HepG2 (cell line): ENCODE measurements around the gene TMEM266. TPM values are rescaled to one million over a fixed set of nuclear protein-coding genes. Genes with fewer than 3 reads are reported as not detected.

Source experiments
- ATAC-seq: fragments of 200-7000 bp; cut with Tn5 transposase; 3 replicates; pipeline ENCODE4 v1.9.1; 2020; ENCODE audit warnings: mild to moderate bottlenecking, moderate library complexity
- BruUV-seq: library from RNA; stranded (reverse); fragments of 400-500 nt; replicated peaks from 2 replicates; lab custom pipeline; 2021; lab: Mats Ljungman, UMichigan
- CTCF ChIA-PET: fragments of 300-600 bp; formaldehyde crosslinking; extraction: SDS; loops from one replicate; lab custom pipeline; 2021; ENCODE audit warnings: low total read pairs, inconsistent platforms, low intra/inter-chr PET ratio; lab: Yijun Ruan, JAX
- POLR2A ChIA-PET: fragments of 350-600 bp; sonication (Branson Sonifier 250); formaldehyde crosslinking; loops from one replicate; lab custom pipeline; 2020; ENCODE audit warnings: antibody characterized with exemption, inconsistent platforms; lab: Yijun Ruan, JAX
- DNase-seq: peaks from one replicate; pipeline ENCODE4 v3.0.0-alpha.2; 2015; ENCODE audit warnings: low spot score
- FAIRE-seq: peaks from 3 replicates; lab custom pipeline; 2011; peaks lifted over from hg19 to GRCh38; lab: Jason Lieb, UNC
- H2AFZ ChIP-seq: one replicate; pipeline ENCODE4 v1.6.1; 2011; ENCODE audit warnings: low read length, inconsistent platforms
- H3K27ac ChIP-seq: fragments of 300-600 bp; 3 replicates; pipeline ENCODE4 v1.8.0; 2011; ENCODE audit warnings: mixed run types, mild to moderate bottlenecking, mixed read lengths, low read length, inconsistent platforms; ENCODE audit not compliant: insufficient read depth; ENCODE audit errors: extremely low read length
- H3K27me3 ChIP-seq, 2 experiments: fragments of 200-600 bp in 1 of 2; 2 replicates in 1 of 2; 3 replicates in 1 of 2; pipeline versions ENCODE4 v1.6.0 to v1.8.0; 2011; ENCODE audit warnings: low read length in 2 of 2, mild to moderate bottlenecking in 2 of 2, moderate library complexity in 2 of 2, inconsistent platforms in 1 of 2; ENCODE audit not compliant: insufficient read depth in 2 of 2, control insufficient read depth in 1 of 2
- H3K36me3 ChIP-seq, 2 experiments: fragments of 200-600 bp in 1 of 2; replicated peaks in 1 of 2; 2 replicates in 1 of 2; 3 replicates in 1 of 2; pipeline versions ENCODE4 v1.5.1 to v1.8.0; 2011; ENCODE audit warnings: low read length in 2 of 2, inconsistent platforms in 1 of 2; ENCODE audit not compliant: insufficient read depth in 2 of 2, control insufficient read depth in 1 of 2
- H3K4me1 ChIP-seq: 2 replicates; pipeline ENCODE4 v1.5.1; 2012; ENCODE audit warnings: low read length, inconsistent platforms; ENCODE audit not compliant: insufficient read depth
- H3K4me2 ChIP-seq: 2 replicates; pipeline ENCODE4 v1.6.0; 2011; ENCODE audit warnings: low read depth, low read length, inconsistent platforms
- H3K4me3 ChIP-seq, 3 experiments: fragments of 200-600 bp in 1 of 3; sonication (generic), shearing (Covaris generic) in 1 of 3; replicated peaks in 1 of 3; 2 replicates each; pipeline ENCODE4 v1.5.1; 2011 to 2016; ENCODE audit warnings: low read length in 3 of 3, inconsistent platforms in 2 of 3, low read depth in 2 of 3, mild to moderate bottlenecking in 2 of 3, control low read depth in 1 of 3, mixed read lengths in 1 of 3; ENCODE audit not compliant: insufficient read depth in 1 of 3
- H3K79me2 ChIP-seq: one replicate; pipeline ENCODE4 v1.6.1; 2011; ENCODE audit warnings: low read length, inconsistent platforms; ENCODE audit not compliant: insufficient read depth
- H3K9ac ChIP-seq: 2 replicates; pipeline ENCODE4 v1.6.0; 2011; ENCODE audit warnings: mild to moderate bottlenecking, low read depth, low read length, inconsistent platforms; ENCODE audit not compliant: insufficient read depth
- H3K9me3 ChIP-seq: 2 replicates; pipeline ENCODE4 v1.5.1; 2012; ENCODE audit warnings: mild to moderate bottlenecking, low read length
- H4K20me1 ChIP-seq: 2 replicates; pipeline ENCODE4 v1.6.0; 2011; ENCODE audit warnings: inconsistent platforms, mild to moderate bottlenecking, low read length, moderate library complexity; ENCODE audit not compliant: insufficient read depth
- ESRRA ChIP-seq: sonication (generic); formaldehyde crosslinking; IDR thresholded peaks from 2 replicates; pipeline ENCODE4 v1.5.1; 2020; ENCODE audit warnings: mild to moderate bottlenecking, low read depth, missing genetic modification reagents
- HOXD1 ChIP-seq: sonication (generic); formaldehyde crosslinking; IDR thresholded peaks from 2 replicates; pipeline ENCODE4 v1.5.0; 2020; ENCODE audit warnings: missing genetic modification reagents
- JDP2 ChIP-seq: sonication (generic); formaldehyde crosslinking; IDR thresholded peaks from 2 replicates; pipeline ENCODE4 v1.8.1; 2022; ENCODE audit warnings: missing genetic modification reagents, borderline replicate concordance
- MXD4 ChIP-seq: IDR thresholded peaks from 2 replicates; pipeline ENCODE4 v1.6.1; 2016; ENCODE audit warnings: mild to moderate bottlenecking, missing biosample characterization, missing genetic modification reagents
- POLR2G ChIP-seq: fragments of 200-400 bp; formaldehyde crosslinking; IDR thresholded peaks from 2 replicates; pipeline ENCODE4 v1.6.1; 2018; ENCODE audit warnings: mild to moderate bottlenecking, low read depth, low read length, moderate library complexity
- SAFB2 ChIP-seq: sonication (generic); formaldehyde crosslinking; IDR thresholded peaks from 2 replicates; pipeline ENCODE4 v1.5.1; 2020; ENCODE audit warnings: missing genetic modification reagents, low read depth, mild to moderate bottlenecking, borderline replicate concordance
- ZBTB10 ChIP-seq: sonication (generic); formaldehyde crosslinking; IDR thresholded peaks from 2 replicates; pipeline ENCODE4 v1.4.0; 2020; ENCODE audit warnings: missing genetic modification reagents, borderline replicate concordance
- ZNF143 ChIP-seq: sonication (generic); formaldehyde crosslinking; IDR thresholded peaks from 2 replicates; pipeline ENCODE4 v1.4.0; 2020; ENCODE audit warnings: missing genetic modification reagents
- ZNF225 ChIP-seq: sonication (generic); formaldehyde crosslinking; IDR thresholded peaks from 2 replicates; pipeline ENCODE4 v1.4.0; 2020; ENCODE audit warnings: mild to moderate bottlenecking, missing genetic modification reagents
- ZNF24 ChIP-seq: fragments of 450-650 bp; IDR thresholded peaks from 2 replicates; pipeline ENCODE4 v1.6.1; 2017; ENCODE audit warnings: antibody characterized with exemption, mild to moderate bottlenecking
- ZNF766 ChIP-seq: sonication (generic); formaldehyde crosslinking; IDR thresholded peaks from 2 replicates; pipeline ENCODE4 v1.5.0; 2020; ENCODE audit warnings: missing genetic modification reagents, borderline replicate concordance
- WGBS: methylation state at CpG from one replicate; pipeline ENCODE4 v1.1.6; 2017; ENCODE audit warnings: low lambda C conversion rate; 5-methylcytosine and 5-hydroxymethylcytosine counted together
- in situ Hi-C: cut with HindIII; loops from 2 replicates; pipeline ENCODE4 v1.10.0; 2017; ENCODE audit warnings: low pct_unique_long_range_greater_than_20kb; ENCODE audit not compliant: extremely low pct_ligation_motif_present
- intact Hi-C: fragments of 100-400 bp; cut with micrococcal nuclease; formaldehyde crosslinking; loops from one replicate; pipeline ENCODE4 v1.10.0; 2022; ENCODE audit not compliant: unreplicated experiment
- polyA plus RNA-seq, 8 experiments: library from polyadenylated mRNA; depleted of rRNA in 3 of 8; stranded (reverse) in 7 of 8; unstranded in 1 of 8; fragments of >200 nt; fragmentation: Illumina TruSeq in 4 of 8; extraction: Trizol in 4 of 8; gene quantifications; 2 replicates each; pipeline versions ENCODE4 v1.2.1 to v1.2.3, GENCODE V29; 2011 to 2016; ENCODE audit warnings: low read depth in 4 of 8, missing spikeins in 1 of 8, mixed read lengths in 1 of 8; ENCODE audit not compliant: insufficient read depth in 1 of 8
- total RNA-seq, 5 experiments: library from RNA; depleted of rRNA; stranded (reverse); fragments of >200 nt; fragmentation: Illumina TruSeq; extraction: Trizol; gene quantifications; 2 replicates each; pipeline ENCODE4 v1.2.3, GENCODE V29; 2016; ENCODE audit warnings: low read depth in 1 of 5
- TF ChIP-seq, protein P1 (sequence below): sonication (generic); formaldehyde crosslinking; IDR thresholded peaks from 2 replicates; pipeline ENCODE4 v1.4.0; 2020; ENCODE audit warnings: mild to moderate bottlenecking, missing genetic modification reagents
- TF ChIP-seq, protein P2 (sequence below): sonication (generic); formaldehyde crosslinking; IDR thresholded peaks from 2 replicates; pipeline ENCODE4 v1.8.0; 2022; ENCODE audit warnings: mild to moderate bottlenecking, missing genetic modification reagents, borderline replicate concordance

TMEM266 gene
- total and polyA plus RNA-seq, 2 of the 13 experiments (the other 11 are each of a cell fraction or from before 2014, with no cell fraction given): 0.04 TPM; not detected in 1

- TF ChIP-seq, protein P1, sequence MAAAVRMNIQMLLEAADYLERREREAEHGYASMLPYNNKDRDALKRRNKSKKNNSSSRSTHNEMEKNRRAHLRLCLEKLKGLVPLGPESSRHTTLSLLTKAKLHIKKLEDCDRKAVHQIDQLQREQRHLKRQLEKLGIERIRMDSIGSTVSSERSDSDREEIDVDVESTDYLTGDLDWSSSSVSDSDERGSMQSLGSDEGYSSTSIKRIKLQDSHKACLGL (CRISPR knock-in tag): no peak
- TF ChIP-seq ZNF225: no peak
- TF ChIP-seq ZBTB10 (CRISPR knock-in tag): no peak
These were observed 98.4 kb downstream of the TMEM266 start (continued) for GRCh38 chr15:76158226-76158625.

- in situ Hi-C loops (no loop called here), intact Hi-C loops (no loop called here)
- Histone ChIP-seq H3K4me2 (no peak overlapping the region), H3K4me3 (no peak overlapping the region), H4K20me1 (no peaks in the 10 kb centered on the region), H3K9ac (no peak overlapping the region), H3K36me3 (no peaks in the 10 kb centered on the region), H3K4me1 (peaks cover 10% of the 10 kb centered on the region), H3K27me3 (peaks cover 4 to 74% of the 10 kb centered on the region in 2 experiments), H2AFZ (no peak overlapping the region), H3K79me2 (no peaks in the 10 kb centered on the region), H3K27ac (no peak overlapping the region), H3K9me3 (no peaks in the 10 kb centered on the region)
- ATAC-seq (no peak), DNase-seq (no peak), FAIRE-seq (no peak)
- CTCF ChIA-PET: no interaction called here
- no TSS peak for BruUV-seq
- 35% methylated on average over 4 of the region's 5 CpGs for WGBS
- no peak for TF ChIP-seq ZNF766 (CRISPR knock-in tag)
- TF ChIP-seq ZNF24: no peak
- no peak for TF ChIP-seq ESRRA (CRISPR knock-in tag)
- TF ChIP-seq ZNF143 (CRISPR knock-in tag): no peak
- TF ChIP-seq HOXD1 (CRISPR knock-in tag): no peak
- TF ChIP-seq POLR2G: no peak
- no peak for TF ChIP-seq SAFB2 (CRISPR knock-in tag)
- TF ChIP-seq JDP2 (CRISPR knock-in tag): no peak
- TF ChIP-seq, protein P2, sequence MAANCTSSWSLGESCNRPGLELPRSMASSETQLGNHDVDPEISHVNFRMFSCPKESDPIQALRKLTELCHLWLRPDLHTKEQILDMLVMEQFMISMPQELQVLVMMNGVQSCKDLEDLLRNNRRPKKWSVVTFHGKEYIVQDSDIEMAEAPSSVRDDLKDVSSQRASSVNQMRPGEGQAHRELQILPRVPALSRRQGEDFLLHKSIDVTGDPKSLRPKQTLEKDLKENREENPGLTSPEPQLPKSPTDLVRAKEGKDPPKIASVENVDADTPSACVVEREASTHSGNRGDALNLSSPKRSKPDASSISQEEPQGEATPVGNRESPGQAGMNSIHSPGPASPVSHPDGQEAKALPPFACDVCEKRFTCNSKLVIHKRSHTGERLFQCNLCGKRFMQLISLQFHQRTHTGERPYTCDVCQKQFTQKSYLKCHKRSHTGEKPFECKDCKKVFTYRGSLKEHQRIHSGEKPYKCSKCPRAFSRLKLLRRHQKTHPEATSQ (CRISPR knock-in tag): no peak
- TF ChIP-seq MXD4 (CRISPR knock-in tag): no peak
- POLR2A ChIA-PET: no interaction called here
These were observed 99.0 kb downstream of the TMEM266 start for GRCh38 chr15:76158815-76159214.
